Activated CD4-positive, CD25-positive, alpha-beta regulatory T cell treated with anti-CD3 and anti-CD28 coated beads, Interleukin-2, amount 50 U/mL, for 72 hours (primary cell): ENCODE measurements around the gene HYI.

ENCODE experiments used
- DNase-seq: peaks from one replicate; pipeline ENCODE4 v3.0.0; 2021

HYI gene

GRCh38 chr1:43444151-43444828 is 9.4 kb downstream of the HYI start:
- peak; percentile 9 for DNase-seq

- DNase-seq, result peak; percentile 29
Observed at GRCh38 chr1:43443197-43443946, 10.4 kb downstream of the HYI start.

- DNase-seq, result peak; percentile 24
Observed at GRCh38 chr1:43442756-43443155, 11.0 kb downstream of the HYI start.

- peak; percentile 25 for DNase-seq
Observed at GRCh38 chr1:43441894-43442637, 11.7 kb downstream of the HYI start.

GRCh38 chr1:43441166-43441893 is 12.4 kb downstream of the HYI start:
- peak; percentile 19 for DNase-seq

GRCh38 chr1:43440358-43440757 is 13.4 kb downstream of the HYI start:
- DNase-seq, result no peak

- DNase-seq, result peak; percentile 8
Observed at GRCh38 chr1:43439781-43440180, 13.9 kb downstream of the HYI start.

- DNase-seq, result peak; percentile 17
Observed at GRCh38 chr1:43438953-43439581, 14.7 kb downstream of the HYI start.

- peak; percentile 15 for DNase-seq
Observed at GRCh38 chr1:43438576-43438952, 15.2 kb downstream of the HYI start.

- DNase-seq, result no peak
Observed at GRCh38 chr1:43438006-43438405, 15.7 kb downstream of the HYI start.

- DNase-seq, result no peak
Observed at GRCh38 chr1:43437031-43437973, 16.4 kb downstream of the HYI start.

- DNase-seq, result no peak
Observed at GRCh38 chr1:43436371-43436770, 17.4 kb downstream of the HYI start.

- DNase-seq, result no peak
Observed at GRCh38 chr1:43435146-43436145, 18.3 kb downstream of the HYI start.

- no peak for DNase-seq
Observed at GRCh38 chr1:43434256-43434655, 19.5 kb downstream of the HYI start.

GRCh38 chr1:43432907-43433306 is 20.8 kb downstream of the HYI start:
- no peak for DNase-seq

GRCh38 chr1:43432171-43432860 is 21.4 kb downstream of the HYI start:
- DNase-seq, result no peak

GRCh38 chr1:43431676-43432075 is 22.1 kb downstream of the HYI start:
- no peak for DNase-seq

- DNase-seq, result no peak
Observed at GRCh38 chr1:43430831-43431230, 22.9 kb downstream of the HYI start.

- DNase-seq, result no peak
Observed at GRCh38 chr1:43427941-43428340, 25.8 kb downstream of the HYI start.

GRCh38 chr1:43427524-43427923 is 26.2 kb downstream of the HYI start:
- no peak for DNase-seq
